IPS-18a (cell line): Measurements from ENCODE around the gene CACNA1H.

Source experiments
- H3K27ac ChIP-seq: one replicate; pipeline ENCODE4 v1.5.1; 2013; ENCODE audit warnings: low read length
- H3K27me3 ChIP-seq: one replicate; pipeline ENCODE4 v1.6.1; 2013; ENCODE audit warnings: mild to moderate bottlenecking, low read length; ENCODE audit not compliant: control insufficient read depth, insufficient read depth
- H3K36me3 ChIP-seq: one replicate; pipeline ENCODE4 v1.6.1; 2013; ENCODE audit warnings: low read depth, low read length; ENCODE audit not compliant: control insufficient read depth
- H3K4me1 ChIP-seq: one replicate; pipeline ENCODE4 v1.6.1; 2013; ENCODE audit warnings: low read depth, low read length; ENCODE audit not compliant: control insufficient read depth
- H3K4me3 ChIP-seq: one replicate; pipeline ENCODE4 v1.5.1; 2013; ENCODE audit warnings: low read length
- H3K9ac ChIP-seq: one replicate; pipeline ENCODE4 v1.6.1; 2013; ENCODE audit warnings: mild to moderate bottlenecking, low read length, moderate library complexity
- H3K9me3 ChIP-seq: one replicate; pipeline ENCODE4 v1.6.1; 2013; ENCODE audit warnings: low read depth, low read length; ENCODE audit not compliant: control insufficient read depth

CACNA1H gene

DNA sequence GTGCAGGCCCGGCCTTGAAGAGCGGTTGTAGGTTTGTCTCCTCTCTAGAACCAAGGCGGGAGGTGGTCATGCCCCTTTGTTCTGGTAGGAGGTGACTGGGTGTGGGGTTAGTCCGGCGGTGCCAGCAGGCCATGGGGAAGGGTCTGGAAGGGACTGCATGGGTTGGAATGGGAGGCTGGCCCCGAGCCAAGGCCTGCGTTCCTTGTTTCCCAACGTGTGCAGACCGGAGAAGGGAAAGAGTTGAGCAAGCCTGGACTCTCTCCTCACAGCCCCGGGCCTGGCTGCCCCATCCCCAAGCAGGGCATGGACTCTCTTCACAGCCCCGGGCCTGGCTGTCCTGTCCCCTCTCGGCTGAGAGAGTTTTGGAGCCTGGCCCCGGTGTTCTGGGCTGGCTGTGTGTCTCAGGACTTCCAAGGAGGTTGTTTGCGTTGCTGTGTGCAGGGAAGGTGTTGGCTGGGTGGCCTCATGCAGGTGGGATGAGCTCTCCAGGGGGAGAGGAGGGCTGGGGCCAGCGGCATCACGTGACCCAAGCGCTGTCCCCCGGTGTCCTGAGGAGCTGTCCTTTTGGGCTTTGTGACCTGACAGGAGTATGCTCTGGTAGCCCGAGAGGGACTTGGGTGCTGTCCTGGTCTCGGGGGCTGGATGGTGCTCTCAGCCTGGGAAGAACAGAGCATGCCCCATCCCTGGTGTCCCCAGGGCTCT is 2.6 kb downstream of the CACNA1H start:
- no peaks in the 10 kb centered on the region for H3K27me3 ChIP-seq
- no peaks in the 10 kb centered on the region for H3K36me3 ChIP-seq
- H3K9me3 ChIP-seq = no peaks in the 10 kb centered on the region
- no peak overlapping the region for H3K4me3 ChIP-seq
- peaks cover 3% of the 10 kb centered on the region for H3K4me1 ChIP-seq
- no peak overlapping the region for H3K9ac ChIP-seq
- H3K27ac ChIP-seq = no peak overlapping the region

DNA sequence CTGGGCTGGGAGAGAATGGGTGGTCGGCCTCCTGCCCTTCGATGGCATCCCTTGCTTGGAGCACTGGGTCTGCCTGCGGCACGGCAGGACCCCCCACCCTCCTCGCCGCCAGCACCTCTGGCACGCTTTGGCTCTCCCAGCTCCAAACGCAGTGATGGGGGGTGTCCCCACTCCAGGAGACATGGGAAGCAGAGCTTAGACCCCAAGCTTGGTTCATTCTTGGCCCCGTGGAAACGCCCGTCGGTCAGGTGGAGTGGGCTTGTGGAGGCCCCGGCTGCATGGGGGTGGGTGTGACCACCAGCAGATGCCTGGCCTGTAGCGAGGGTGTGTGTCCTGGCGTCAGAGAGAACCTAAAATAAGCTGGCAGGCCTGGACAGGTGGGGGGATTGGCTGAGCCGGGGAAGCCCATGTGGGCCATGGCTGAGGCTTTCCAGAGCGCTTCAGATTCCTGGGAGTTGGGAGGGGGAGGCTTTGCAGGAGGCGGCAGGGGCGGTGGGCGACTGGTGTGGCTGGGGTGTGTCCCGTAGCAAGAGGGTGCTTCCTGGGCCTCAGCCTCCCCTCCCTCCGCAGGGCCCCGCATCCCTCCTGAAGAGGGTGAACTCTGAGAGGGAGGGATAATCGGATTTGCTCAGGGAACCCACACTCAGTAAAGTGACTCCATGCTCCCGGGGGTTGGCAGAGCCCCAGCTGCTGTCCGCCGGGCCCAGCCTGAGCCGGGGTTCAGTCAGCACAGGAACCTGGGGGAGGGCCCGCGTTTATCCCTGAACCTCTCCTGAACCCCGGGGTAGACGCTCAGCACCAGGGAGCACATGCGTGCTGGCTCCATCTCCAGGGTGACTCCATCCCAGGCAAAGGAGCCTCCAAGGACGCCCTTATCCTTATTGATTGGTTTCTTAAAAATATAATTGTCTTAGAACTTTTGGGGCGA is 3.4 kb downstream of the CACNA1H start:
- peaks cover 3% of the 10 kb centered on the region for H3K4me1 ChIP-seq
- H3K4me3 ChIP-seq = no peak overlapping the region
- H3K27me3 ChIP-seq = no peaks in the 10 kb centered on the region
- H3K36me3 ChIP-seq = no peaks in the 10 kb centered on the region
- H3K9me3 ChIP-seq = no peaks in the 10 kb centered on the region
- no peak overlapping the region for H3K27ac ChIP-seq
- H3K9ac ChIP-seq = no peak overlapping the region

DNA sequence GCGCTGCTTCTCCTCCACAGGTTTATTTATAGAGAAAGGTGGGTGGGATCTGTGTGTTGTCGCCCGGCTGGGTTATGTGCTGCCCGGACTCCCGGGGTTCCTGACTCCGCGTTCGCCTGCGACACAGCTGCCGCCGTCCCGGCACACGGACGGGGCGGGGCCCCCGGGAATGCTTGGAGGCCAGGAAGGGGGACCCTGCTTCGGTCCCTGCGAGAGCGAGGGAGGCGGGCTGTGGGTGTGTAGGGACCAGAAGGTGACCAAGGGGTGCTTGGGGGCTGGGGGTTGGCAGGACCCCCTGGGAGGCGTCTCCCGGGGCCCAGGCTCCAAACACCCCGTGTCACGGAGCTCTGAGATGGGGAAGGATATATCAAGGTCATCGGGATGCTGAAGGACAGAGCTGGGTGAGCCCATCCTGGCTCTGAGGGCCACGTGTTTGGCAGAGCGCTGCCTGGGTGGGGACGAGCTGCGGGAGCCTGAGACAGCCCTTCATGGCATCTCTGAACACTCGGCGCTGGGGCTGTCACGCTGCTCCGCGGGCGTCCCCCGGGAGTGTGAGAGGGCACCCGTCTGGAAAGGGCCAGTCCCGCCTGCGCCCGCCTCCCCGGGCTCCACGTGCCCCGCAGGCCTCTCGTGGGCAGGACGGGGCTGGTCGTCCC is 4.2 kb downstream of the CACNA1H start:
- no peaks in the 10 kb centered on the region for H3K36me3 ChIP-seq
- H3K4me3 ChIP-seq = no peak overlapping the region
- H3K9me3 ChIP-seq = no peaks in the 10 kb centered on the region
- H3K27me3 ChIP-seq = no peaks in the 10 kb centered on the region
- H3K9ac ChIP-seq = no peak overlapping the region
- H3K4me1 ChIP-seq = peaks cover 3% of the 10 kb centered on the region
- no peak overlapping the region for H3K27ac ChIP-seq

DNA sequence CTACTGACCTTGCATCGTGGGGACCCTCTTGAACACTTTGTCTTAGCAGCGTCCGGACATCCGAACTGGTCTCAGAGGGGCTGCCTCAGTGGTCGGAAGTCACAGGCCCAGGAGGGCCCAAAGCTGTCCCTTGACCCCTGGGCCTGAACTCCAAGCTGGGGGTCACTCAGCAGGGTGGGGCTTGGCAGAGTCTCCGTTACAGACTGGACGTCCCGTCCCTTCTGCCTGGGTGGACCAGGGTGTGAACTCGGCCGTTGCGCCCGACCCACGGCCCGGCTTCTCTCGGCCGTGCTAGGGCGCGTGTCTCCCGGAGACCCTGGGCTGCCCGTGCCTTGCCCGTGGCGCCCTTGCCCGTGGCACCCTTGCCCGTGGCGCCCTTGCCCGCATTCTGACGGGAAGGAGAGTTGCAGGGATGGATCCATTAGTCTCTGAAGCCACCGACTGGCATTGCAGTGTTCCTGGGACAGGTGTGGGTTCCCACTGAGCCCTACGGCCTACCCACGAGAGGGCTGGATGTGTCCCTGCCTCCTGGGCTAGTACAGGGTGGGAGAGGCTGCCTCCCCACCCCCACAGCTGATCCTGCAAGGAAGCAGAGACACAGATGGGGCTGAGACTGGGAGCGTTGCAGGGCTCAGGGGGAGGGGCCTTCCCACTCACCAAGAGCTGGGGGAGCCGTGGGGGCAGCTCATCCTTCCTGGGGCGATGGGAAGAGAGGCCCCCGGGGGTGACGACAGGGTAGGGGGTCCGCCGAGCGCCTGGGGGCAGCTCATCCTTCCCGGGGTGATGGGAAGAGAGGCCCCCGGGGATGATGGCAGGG is 4.9 kb downstream of the CACNA1H start:
- Histone ChIP-seq H3K9ac (no peak overlapping the region), H3K36me3 (no peaks in the 10 kb centered on the region), H3K4me1 (peaks cover 3% of the 10 kb centered on the region), H3K27ac (no peak overlapping the region), H3K9me3 (no peaks in the 10 kb centered on the region), H3K4me3 (no peak overlapping the region), H3K27me3 (no peaks in the 10 kb centered on the region)

DNA sequence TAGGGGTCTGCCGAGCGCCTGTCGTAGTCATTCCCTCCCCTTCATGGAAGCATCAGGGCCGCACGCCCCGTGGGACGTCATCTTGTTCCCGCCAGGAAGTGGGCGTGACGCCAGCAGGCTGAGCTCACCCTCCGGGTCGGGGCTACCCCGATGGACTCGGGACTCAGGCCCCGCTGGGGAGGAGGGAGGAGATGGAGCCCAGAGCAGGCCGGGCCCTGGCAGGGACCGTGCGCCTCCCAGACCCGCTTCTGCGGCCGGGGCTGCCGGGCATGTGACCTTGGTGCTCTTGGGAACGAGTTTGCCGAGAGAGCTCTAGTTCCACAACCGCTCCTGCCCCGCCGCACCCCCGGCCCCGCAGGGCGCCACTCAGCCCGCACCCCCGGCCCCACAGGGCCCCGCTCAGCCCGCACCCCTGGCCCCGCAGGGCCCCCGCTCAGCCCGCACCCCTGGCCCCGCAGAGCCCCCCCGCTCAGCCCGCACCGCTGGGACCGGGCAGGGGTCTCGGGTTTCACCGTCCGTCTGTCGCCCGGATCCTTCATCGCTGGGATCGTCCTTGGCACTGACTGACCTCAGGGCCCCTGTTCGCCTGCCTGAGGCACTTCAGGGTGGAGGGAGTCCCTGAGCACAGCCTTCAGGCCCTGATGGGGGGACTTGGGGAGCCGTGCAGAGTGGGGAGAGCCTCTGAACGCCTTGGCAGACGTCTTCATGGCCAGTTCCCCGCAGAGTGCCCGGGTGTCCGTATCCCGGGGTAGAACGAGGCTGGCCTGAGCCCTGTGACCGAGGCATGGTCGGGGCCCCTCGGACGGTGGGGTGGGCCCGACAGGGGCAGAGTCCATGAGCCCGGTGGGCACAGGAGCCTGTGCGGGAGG is 5.8 kb downstream of the CACNA1H start:
- no peak overlapping the region for H3K9ac ChIP-seq
- H3K4me1 ChIP-seq = peaks cover 3% of the 10 kb centered on the region
- H3K27me3 ChIP-seq = no peaks in the 10 kb centered on the region
- no peak overlapping the region for H3K4me3 ChIP-seq
- H3K9me3 ChIP-seq = no peaks in the 10 kb centered on the region
- H3K36me3 ChIP-seq = no peaks in the 10 kb centered on the region
- H3K27ac ChIP-seq = no peak overlapping the region

DNA sequence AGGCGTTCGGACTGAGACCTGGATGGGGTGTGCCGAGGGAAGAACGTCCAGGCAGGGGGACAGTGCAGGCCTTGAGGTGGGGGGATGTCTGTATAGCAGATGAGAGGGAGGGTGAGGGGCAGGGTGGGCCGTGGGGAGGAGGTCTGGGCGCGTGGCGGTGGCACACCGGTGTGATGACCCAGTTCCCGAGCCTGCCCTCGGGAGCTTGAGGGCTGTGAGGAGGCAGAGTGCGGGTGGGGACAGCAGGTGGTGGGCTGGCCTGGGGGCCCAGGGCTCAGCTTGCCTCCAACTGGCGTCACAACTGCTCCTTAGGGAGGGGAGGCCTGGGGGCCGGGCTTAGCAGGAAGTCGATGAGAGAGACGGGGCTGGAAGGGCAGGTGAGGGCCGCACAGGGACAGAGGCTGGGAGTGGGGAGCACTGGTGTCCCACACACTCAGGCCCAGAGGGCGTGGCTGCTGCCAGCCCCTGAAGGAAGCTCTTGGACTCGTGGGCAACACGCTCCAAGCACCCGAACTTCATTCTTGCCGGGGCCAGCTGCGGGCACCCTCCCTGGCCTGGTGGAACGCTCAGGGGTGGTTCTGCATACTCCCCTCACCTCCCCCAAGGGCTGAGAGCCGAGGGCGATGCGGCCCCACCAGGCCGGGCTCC is 6.5 kb downstream of the CACNA1H start:
- H3K9me3 ChIP-seq = no peaks in the 10 kb centered on the region
- H3K9ac ChIP-seq = no peak overlapping the region
- no peaks in the 10 kb centered on the region for H3K27me3 ChIP-seq
- peaks cover 2% of the 10 kb centered on the region for H3K4me1 ChIP-seq
- H3K36me3 ChIP-seq = no peaks in the 10 kb centered on the region
- H3K4me3 ChIP-seq = no peak overlapping the region
- no peak overlapping the region for H3K27ac ChIP-seq

DNA sequence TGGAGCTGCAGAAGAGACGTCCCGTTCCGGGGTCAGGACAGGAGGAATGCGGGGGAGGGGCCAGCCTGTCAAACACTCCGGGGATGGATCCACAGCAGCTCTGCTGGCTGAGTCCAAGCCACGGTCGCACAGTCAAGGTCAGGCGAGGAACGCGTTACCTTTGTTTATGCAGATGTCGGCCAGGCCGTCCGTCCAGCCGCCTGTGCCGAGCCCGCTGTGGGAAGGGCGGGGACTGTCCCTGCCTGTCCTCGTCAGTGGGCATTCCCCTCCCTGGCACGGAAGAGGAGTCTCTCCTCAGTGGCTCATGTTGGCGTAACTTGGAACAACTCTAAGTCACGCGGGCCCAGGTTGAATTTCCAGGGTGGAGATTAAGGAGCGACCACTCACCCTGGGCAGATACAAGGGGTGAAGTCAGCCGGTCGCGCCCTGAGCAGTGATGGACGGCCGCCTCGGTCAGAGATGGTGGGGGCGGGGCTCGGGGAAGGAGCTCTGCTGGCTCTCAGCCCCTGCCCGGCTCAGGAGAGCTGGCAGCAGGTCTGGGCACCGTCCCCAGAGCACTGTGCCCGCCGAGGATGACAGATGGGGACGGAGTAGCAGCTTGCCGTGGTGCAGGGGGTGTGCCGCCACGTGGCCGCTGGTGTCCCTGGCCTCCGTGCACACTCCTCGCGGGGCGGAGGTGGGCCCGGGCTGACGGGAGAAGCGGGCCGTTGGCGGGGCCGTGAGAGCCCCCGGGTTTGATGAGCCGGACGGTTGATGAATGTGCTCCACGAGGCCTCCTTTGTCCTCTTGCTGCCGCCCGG is 7.3 kb downstream of the CACNA1H start:
- H3K9ac ChIP-seq = no peak overlapping the region
- H3K27me3 ChIP-seq = no peaks in the 10 kb centered on the region
- H3K4me1 ChIP-seq = no peaks in the 10 kb centered on the region
- H3K4me3 ChIP-seq = no peak overlapping the region
- no peaks in the 10 kb centered on the region for H3K9me3 ChIP-seq
- H3K27ac ChIP-seq = no peak overlapping the region
- H3K36me3 ChIP-seq = no peaks in the 10 kb centered on the region

DNA sequence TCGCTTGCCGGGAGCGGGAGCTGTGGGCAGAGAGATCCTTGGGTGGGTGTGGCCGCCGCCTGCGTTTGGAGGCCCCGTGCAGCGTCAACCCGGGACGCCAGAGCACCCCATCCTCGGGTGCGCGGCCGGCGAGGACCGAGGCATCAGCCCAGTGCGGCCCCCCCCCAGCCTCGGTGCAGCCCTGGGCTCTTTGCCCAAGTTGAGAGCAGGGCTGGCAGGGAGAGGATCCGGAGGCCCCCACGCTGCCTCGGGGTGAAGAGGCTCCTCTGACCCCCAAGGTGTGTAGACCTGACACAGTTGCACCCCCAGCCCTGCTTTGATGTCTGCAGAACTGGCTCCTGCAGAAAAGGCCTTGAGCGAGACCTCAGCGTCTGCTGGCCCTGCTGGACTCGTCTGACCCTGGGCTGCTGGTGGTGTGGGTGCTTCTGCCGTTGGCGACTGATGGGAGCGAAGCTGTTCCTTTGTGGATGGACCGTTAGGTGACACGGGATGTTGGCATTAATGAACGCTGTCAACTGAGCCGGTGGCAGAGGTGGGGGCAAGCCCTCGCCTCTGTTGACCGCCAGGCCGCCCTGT is 8.0 kb downstream of the CACNA1H start:
- H3K36me3 ChIP-seq = no peaks in the 10 kb centered on the region
- no peak overlapping the region for H3K4me3 ChIP-seq
- no peak overlapping the region for H3K27ac ChIP-seq
- no peak overlapping the region for H3K9ac ChIP-seq
- H3K27me3 ChIP-seq = no peaks in the 10 kb centered on the region
- no peaks in the 10 kb centered on the region for H3K9me3 ChIP-seq
- no peaks in the 10 kb centered on the region for H3K4me1 ChIP-seq

DNA sequence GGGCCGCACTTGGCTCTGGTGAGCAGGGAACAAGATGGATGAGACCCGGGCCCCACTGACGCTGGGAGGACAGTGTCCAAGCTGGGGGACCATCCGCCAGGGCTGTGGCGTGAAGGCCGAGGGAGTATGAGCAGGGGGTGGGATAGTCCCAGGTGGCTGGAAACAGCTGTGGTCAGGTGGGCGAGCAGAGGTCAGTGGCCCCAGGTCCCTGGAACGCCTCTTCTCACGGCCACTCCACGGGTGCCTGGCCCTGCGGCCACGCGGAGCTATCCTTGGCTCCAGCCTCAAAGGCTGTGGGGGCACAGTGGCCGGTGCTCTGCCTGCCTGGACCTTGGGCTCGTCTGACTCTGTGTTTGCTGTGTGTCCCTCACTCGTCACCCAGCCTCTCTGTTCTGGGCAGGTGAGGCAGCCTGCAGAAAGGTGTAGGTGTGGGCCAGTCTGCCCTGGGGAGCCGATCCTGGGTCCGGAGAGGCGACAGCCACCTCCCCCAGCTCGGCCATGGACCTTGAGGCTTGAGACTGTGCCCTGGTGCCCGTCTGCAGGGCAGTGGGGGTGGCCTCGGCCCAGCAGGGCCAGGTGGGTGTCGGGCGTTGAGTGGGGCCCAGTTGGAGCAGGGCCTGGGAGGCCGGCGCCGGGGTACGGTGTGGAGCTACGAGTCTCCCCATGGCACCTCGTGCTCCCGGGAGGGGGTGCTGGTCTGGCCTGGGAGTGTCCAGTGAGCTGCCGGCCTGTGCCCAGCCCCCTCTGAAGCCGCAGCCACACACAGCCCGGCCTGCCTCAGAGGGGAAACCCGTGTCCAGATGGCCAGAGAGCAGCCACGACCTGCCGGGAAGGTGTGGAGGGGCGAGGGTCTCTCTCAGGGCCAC is 10.0 kb downstream of the CACNA1H start:
- no peaks in the 10 kb centered on the region for H3K9me3 ChIP-seq
- no peak overlapping the region for H3K27ac ChIP-seq
- H3K27me3 ChIP-seq = no peaks in the 10 kb centered on the region
- no peak overlapping the region for H3K4me3 ChIP-seq
- H3K9ac ChIP-seq = no peak overlapping the region
- H3K4me1 ChIP-seq = no peaks in the 10 kb centered on the region
- no peaks in the 10 kb centered on the region for H3K36me3 ChIP-seq
